ENCODE data around the gene RIBC2. TPM values are rescaled to one million over a fixed set of nuclear protein-coding genes. Genes with fewer than 3 reads are reported as not detected.

RIBC2 gene
- total RNA-seq, 2 donors from 2014 or later: 6.0 to 7.4 TPM

- H3K27ac ChIP-seq: no peak overlapping the region
- 85% methylated on average over 2 of the region's 2 CpGs for WGBS
- no peaks in the 10 kb centered on the region for H3K4me1 ChIP-seq (replicated peaks)
- TF ChIP-seq CTCF (IDR thresholded peaks at IDR 0.05) (no peak), POLR2A (IDR thresholded peaks at IDR 0.05) (no peak), POLR2AphosphoS5 (IDR thresholded peaks at IDR 0.05) (no peak)
- no peaks in the 10 kb centered on the region for H3K9me3 ChIP-seq
- no peak overlapping the region for H3K4me3 ChIP-seq
- H3K27me3 ChIP-seq (replicated peaks; ENCODE audit: insufficient read depth): no peaks in the 10 kb centered on the region
- no peaks in the 10 kb centered on the region for H3K36me3 ChIP-seq
- DNase-seq (ENCODE audit: low spot score): no peak
- intact Hi-C loops (cut with DNase I): no loop called here
Measured at GRCh38 chr22:45381348-45381747, 32.1 kb upstream of the RIBC2 start.

- Histone ChIP-seq H3K9me3 (no peaks in the 10 kb centered on the region), H3K4me3 (no peak overlapping the region), H3K27ac (no peak overlapping the region), H3K4me1 (replicated peaks) (no peaks in the 10 kb centered on the region), H3K36me3 (no peaks in the 10 kb centered on the region), H3K27me3 (replicated peaks; ENCODE audit: insufficient read depth) (no peaks in the 10 kb centered on the region)
- 59% methylated on average over 3 of the region's 3 CpGs for WGBS
- TF ChIP-seq POLR2A (IDR thresholded peaks at IDR 0.05) (no peak), POLR2AphosphoS5 (IDR thresholded peaks at IDR 0.05) (no peak), CTCF (IDR thresholded peaks at IDR 0.05) (no peak)
- DNase-seq (ENCODE audit: low spot score): no peak
- intact Hi-C loops (cut with DNase I): no loop called here
Measured at GRCh38 chr22:45389546-45389945, 23.9 kb upstream of the RIBC2 start.

GRCh38 chr22:45397806-45398205, 15.7 kb upstream of the RIBC2 start:
- peaks cover 6% of the 10 kb centered on the region for H3K4me1 ChIP-seq (replicated peaks)
- TF ChIP-seq CTCF (IDR thresholded peaks at IDR 0.05) (no peak), POLR2AphosphoS5 (IDR thresholded peaks at IDR 0.05) (no peak), POLR2A (IDR thresholded peaks at IDR 0.05) (no peak)
- WGBS: 96% methylated on average over 5 of the region's 5 CpGs
- intact Hi-C loops (cut with DNase I): no loop called here
- no peak overlapping the region for H3K4me3 ChIP-seq
- DNase-seq (ENCODE audit: low spot score): no peak
- H3K27me3 ChIP-seq (replicated peaks; ENCODE audit: insufficient read depth): no peaks in the 10 kb centered on the region
- H3K9me3 ChIP-seq: no peaks in the 10 kb centered on the region
- H3K36me3 ChIP-seq: no peaks in the 10 kb centered on the region
- no peak overlapping the region for H3K27ac ChIP-seq

- H3K4me1 ChIP-seq (replicated peaks): peaks cover 8% of the 10 kb centered on the region
- intact Hi-C loops (cut with DNase I): no loop called here
- TF ChIP-seq CTCF (IDR thresholded peaks at IDR 0.05) (no peak), POLR2A (IDR thresholded peaks at IDR 0.05) (no peak), POLR2AphosphoS5 (IDR thresholded peaks at IDR 0.05) (no peak)
- H3K27me3 ChIP-seq (replicated peaks; ENCODE audit: insufficient read depth): no peaks in the 10 kb centered on the region
- H3K4me3 ChIP-seq: no peak overlapping the region
- no peak overlapping the region for H3K27ac ChIP-seq
- no peaks in the 10 kb centered on the region for H3K9me3 ChIP-seq
- DNase-seq (ENCODE audit: low spot score): no peak
- no peaks in the 10 kb centered on the region for H3K36me3 ChIP-seq
- 68% methylated on average over 13 of the region's 13 CpGs for WGBS
Measured at GRCh38 chr22:45398214-45398613, 15.3 kb upstream of the RIBC2 start.

- TF ChIP-seq POLR2AphosphoS5 (IDR thresholded peaks at IDR 0.05) (no peak), CTCF (IDR thresholded peaks at IDR 0.05) (no peak), POLR2A (IDR thresholded peaks at IDR 0.05) (no peak)
- H3K27ac ChIP-seq: no peak overlapping the region
- H3K9me3 ChIP-seq: no peaks in the 10 kb centered on the region
- H3K27me3 ChIP-seq (replicated peaks; ENCODE audit: insufficient read depth): no peaks in the 10 kb centered on the region
- intact Hi-C loops (cut with DNase I): no loop called here
- DNase-seq (ENCODE audit: low spot score): peak; percentile 20
- H3K4me1 ChIP-seq (replicated peaks): peaks cover 8% of the 10 kb centered on the region
- no peak overlapping the region for H3K4me3 ChIP-seq
- 71% methylated on average over 5 of the region's 5 CpGs for WGBS
- no peaks in the 10 kb centered on the region for H3K36me3 ChIP-seq
Measured at GRCh38 chr22:45399712-45400445, 13.6 kb upstream of the RIBC2 start.
